IMR-90 (cell line): Measurements from ENCODE around the gene PEA15. TPM values are rescaled to one million over a fixed set of nuclear protein-coding genes. Genes with fewer than 3 reads are reported as not detected.

Experiments used
- ATAC-seq: fragments of 200-7000 bp; cut with Tn5 transposase; 2 replicates; pipeline ENCODE4 v1.9.1; 2020; ENCODE audit warnings: low read depth, mild to moderate bottlenecking, moderate library complexity
- BruUV-seq: library from RNA; stranded (reverse); fragments of 400-500 nt; replicated peaks from 2 replicates; lab custom pipeline; 2021; lab: Mats Ljungman, UMichigan
- CTCF ChIA-PET: fragments of 300-600 bp; formaldehyde crosslinking; extraction: SDS; loops from one replicate; lab custom pipeline; 2021; ENCODE audit warnings: antibody characterized with exemption; lab: Yijun Ruan, JAX
- POLR2A ChIA-PET: fragments of 300-600 bp; sonication (Branson Sonifier 250); formaldehyde crosslinking; loops from one replicate; lab custom pipeline; 2022; ENCODE audit warnings: antibody characterized with exemption; ENCODE audit not compliant: unreplicated experiment; lab: Charles Lee
- DNase-seq: peaks from one replicate; pipeline ENCODE4 v3.0.0; 2013
- H2AFZ ChIP-seq: replicated peaks from 2 replicates; pipeline ENCODE3; 2013; ENCODE audit warnings: low read length, mild to moderate bottlenecking; ENCODE audit not compliant: poor library complexity
- H2AK5ac ChIP-seq: 2 replicates; pipeline ENCODE4 v1.6.1; 2013; ENCODE audit warnings: low read depth, low read length, inconsistent platforms
- H2AK9ac ChIP-seq: replicated peaks from 2 replicates; pipeline ENCODE3; 2013; ENCODE audit warnings: mild to moderate bottlenecking, low read depth, low read length, moderate library complexity; ENCODE audit not compliant: poor library complexity
- H2BK120ac ChIP-seq: 2 replicates; pipeline ENCODE4 v1.6.1; 2013; ENCODE audit warnings: low read depth, low read length, inconsistent platforms
- H2BK15ac ChIP-seq: 3 replicates; pipeline ENCODE4 v1.6.1; 2013; ENCODE audit warnings: low read depth, low read length, inconsistent platforms
- H2BK20ac ChIP-seq: 2 replicates; pipeline ENCODE4 v1.6.1; 2013; ENCODE audit warnings: low read depth, mild to moderate bottlenecking, inconsistent platforms, low read length, moderate library complexity
- H2BK5ac ChIP-seq: 2 replicates; pipeline ENCODE4 v1.6.1; 2013; ENCODE audit warnings: mild to moderate bottlenecking, low read depth, low read length, inconsistent platforms; ENCODE audit not compliant: poor library complexity, severe bottlenecking
- H3K14ac ChIP-seq: replicated peaks from 2 replicates; pipeline ENCODE4 v1.6.1; 2013; ENCODE audit warnings: low read depth, low read length, inconsistent platforms
- H3K18ac ChIP-seq: 2 replicates; pipeline ENCODE4 v1.6.1; 2013; ENCODE audit warnings: low read depth, low read length, control low read depth
- H3K23ac ChIP-seq: 2 replicates; pipeline ENCODE4 v1.6.1; 2013; ENCODE audit warnings: low read depth, low read length, inconsistent platforms
- H3K27ac ChIP-seq: 2 replicates; pipeline ENCODE4 v1.5.1; 2013; ENCODE audit warnings: mild to moderate bottlenecking, control low read depth, low read length; ENCODE audit not compliant: insufficient read depth
- H3K27me3 ChIP-seq: 2 replicates; pipeline ENCODE4 v1.6.1; 2013; ENCODE audit warnings: low read length; ENCODE audit not compliant: control insufficient read depth, insufficient read depth
- H3K36me3 ChIP-seq: 2 replicates; pipeline ENCODE4 v1.6.1; 2013; ENCODE audit warnings: low read length, mixed read lengths; ENCODE audit not compliant: control insufficient read depth, insufficient read depth
- H3K4ac ChIP-seq: 2 replicates; pipeline ENCODE4 v1.6.1; 2013; ENCODE audit warnings: low read depth, low read length, inconsistent platforms
- H3K4me1 ChIP-seq: 2 replicates; pipeline ENCODE4 v1.6.1; 2013; ENCODE audit warnings: low read length, mixed read lengths; ENCODE audit not compliant: control insufficient read depth, insufficient read depth
- H3K4me2 ChIP-seq: 2 replicates; pipeline ENCODE4 v1.6.1; 2013; ENCODE audit warnings: low read depth, mild to moderate bottlenecking, control low read depth, low read length, moderate library complexity
- H3K4me3 ChIP-seq: 2 replicates; pipeline ENCODE4 v1.5.1; 2013; ENCODE audit warnings: low read depth, mild to moderate bottlenecking, control low read depth, low read length, moderate library complexity; ENCODE audit not compliant: insufficient read depth
- H3K56ac ChIP-seq: 2 replicates; pipeline ENCODE4 v1.6.1; 2013; ENCODE audit warnings: low read length, inconsistent platforms; ENCODE audit not compliant: insufficient read depth; ENCODE audit errors: extremely low read depth
- H3K79me1 ChIP-seq, 2 experiments: 2 replicates each; pipeline ENCODE4 v1.6.1; 2013; ENCODE audit warnings: low read length in 2 of 2, inconsistent platforms in 1 of 2, low read depth in 1 of 2
- H3K9ac ChIP-seq: 2 replicates; pipeline ENCODE4 v1.6.1; 2013; ENCODE audit warnings: low read depth, low read length, control low read depth
- H3K9me1 ChIP-seq: 2 replicates; pipeline ENCODE4 v1.6.1; 2013; ENCODE audit warnings: low read length, inconsistent platforms; ENCODE audit not compliant: insufficient read depth
- H3K9me3 ChIP-seq: 2 replicates; pipeline ENCODE4 v1.6.1; 2013; ENCODE audit warnings: low read length; ENCODE audit not compliant: control insufficient read depth, insufficient read depth
- H4K20me1 ChIP-seq: 2 replicates; pipeline ENCODE4 v1.6.1; 2013; ENCODE audit warnings: low read length, inconsistent platforms; ENCODE audit not compliant: insufficient read depth
- H4K5ac ChIP-seq: 2 replicates; pipeline ENCODE4 v1.6.1; 2013; ENCODE audit warnings: mild to moderate bottlenecking, low read depth, low read length, control low read depth
- H4K8ac ChIP-seq, 2 experiments: 2 replicates each; pipeline ENCODE4 v1.6.1; 2013; ENCODE audit warnings: low read depth in 2 of 2, low read length in 2 of 2, control low read depth in 1 of 2, inconsistent platforms in 1 of 2
- H4K91ac ChIP-seq: 2 replicates; pipeline ENCODE4 v1.6.1; 2013; ENCODE audit warnings: low read depth, low read length, inconsistent platforms; ENCODE audit not compliant: insufficient read depth
- CHD1 ChIP-seq: IDR thresholded peaks from 2 replicates; pipeline ENCODE4 v1.6.1; 2012; ENCODE audit warnings: low read depth, low read length, improper control_type of control experiment
- ELK1 ChIP-seq: fragments of 150-350 bp; IDR thresholded peaks from 2 replicates; pipeline ENCODE4 v1.6.1; 2016; ENCODE audit warnings: low read depth, mild to moderate bottlenecking, low read length, moderate library complexity, borderline replicate concordance
- POLR2A ChIP-seq: IDR thresholded peaks from 2 replicates; pipeline ENCODE4 v1.6.1; 2012; ENCODE audit warnings: mild to moderate bottlenecking, low read depth, low read length
- SMC3 ChIP-seq: fragments of 150-350 bp; IDR thresholded peaks from 2 replicates; pipeline ENCODE4 v1.6.1; 2016; ENCODE audit warnings: low read depth, mild to moderate bottlenecking, antibody characterized with exemption, low read length, moderate library complexity
- WGBS, 2 experiments: methylation state at CpG; one replicate each; pipeline versions ENCODE4 v1.1.5 to v1.1.7; 2013; ENCODE audit warnings: missing lambda C conversion rate in 2 of 2; ENCODE audit not compliant: insufficient read length in 1 of 2; ENCODE audit errors: extremely low coverage in 2 of 2; 5-methylcytosine and 5-hydroxymethylcytosine counted together
- dilution Hi-C: fragments of 300-500 bp; cut with HindIII; formaldehyde crosslinking; loops from one replicate; pipeline ENCODE4 v1.14.3; 2018; ENCODE audit warnings: low sequenced_read_pairs; ENCODE audit not compliant: unreplicated experiment
- in situ Hi-C: fragments of 300-500 bp; cut with MboI; formaldehyde crosslinking; loops from 3 replicates; pipeline ENCODE4 v1.14.3; 2019; ENCODE audit warnings: low sequenced_read_pairs, inconsistent platforms, mixed read lengths
- intact Hi-C: fragments of 100-400 bp; cut with micrococcal nuclease; formaldehyde crosslinking; loops from 2 replicates; pipeline ENCODE4 v1.10.0; 2022
- polyA plus RNA-seq, 3 experiments: library from polyadenylated mRNA; depleted of rRNA; stranded (reverse); fragments of >200 nt; gene quantifications; 2 replicates each; pipeline ENCODE4 v1.2.3, GENCODE V29; 2012; ENCODE audit warnings: low replicate concordance in 1 of 3
- total RNA-seq: library from RNA; depleted of rRNA; stranded (reverse); fragments of >200 nt; gene quantifications from 2 replicates; pipeline ENCODE4 v1.2.3, GENCODE V29; 2012

PEA15 gene
- total and polyA plus RNA-seq, 2 of the 4 experiments (the other 2 are of a cell fraction) = 296 to 754 TPM

GRCh38 chr1:160188341-160188740 is 16.8 kb upstream of the PEA15 start:
- no peak overlapping the region for H3K56ac ChIP-seq
- H3K4ac ChIP-seq = no peak overlapping the region
- in situ Hi-C loops (loop anchor here (25.0 kb wide), 1 partner anchor 424 kb away; no protein-coding TSS in a partner anchor), dilution Hi-C loops (no loop called here), intact Hi-C loops (no loop called here)
- H3K4me2 ChIP-seq = no peak overlapping the region
- H2AFZ ChIP-seq = no peak overlapping the region
- H3K9me3 ChIP-seq = no peaks in the 10 kb centered on the region
- H3K18ac ChIP-seq = no peak overlapping the region
- H2BK5ac ChIP-seq = no peak overlapping the region
- no peak overlapping the region for H2BK120ac ChIP-seq
- no peak overlapping the region for H3K14ac ChIP-seq
- H3K27me3 ChIP-seq = peaks cover 17% of the 10 kb centered on the region
- H3K9ac ChIP-seq = no peak overlapping the region
- H3K4me3 ChIP-seq = no peak overlapping the region
- no peak overlapping the region for H2AK5ac ChIP-seq
- H3K27ac ChIP-seq = no peak overlapping the region
- H3K23ac ChIP-seq = no peak overlapping the region
- no peak overlapping the region for H4K5ac ChIP-seq
- no peak overlapping the region for H2BK20ac ChIP-seq
- 0 out of 2 replicates have a peak, but pooled peaks cover 7% of the 10 kb centered on the region for H3K9me1 ChIP-seq
- BruUV-seq = no TSS peak
- no peaks in the 10 kb centered on the region for H3K36me3 ChIP-seq
- H3K4me1 ChIP-seq = peaks cover 3% of the 10 kb centered on the region
- no peak overlapping the region for H4K91ac ChIP-seq
- no peaks in the 10 kb centered on the region for H4K20me1 ChIP-seq
- 40% methylated on average over 1 of the region's 7 CpGs; no CpG with 5 or more reads in 1 of the 2 experiments for WGBS, 2 experiments
- H3K79me1 ChIP-seq = no peaks in the 10 kb centered on the region
- H4K8ac ChIP-seq = no peak overlapping the region
- ChIA-PET POLR2A (no interaction called here), CTCF (interaction anchor here (1.5 kb wide), 1 partner anchor 21 kb away, joined by 3 read pairs; no protein-coding TSS in a partner anchor)
- no peak for DNase-seq
- TF ChIP-seq CHD1 = no peak
- TF ChIP-seq POLR2A = no peak
- TF ChIP-seq ELK1 = no peak
- no peak for TF ChIP-seq SMC3
- no peak for ATAC-seq
- no peak overlapping the region for H2AK9ac ChIP-seq
- H2BK15ac ChIP-seq = no peak overlapping the region
